Naive B cell (primary cell): ENCODE data around the gene KSR1. TPM values are rescaled to one million over a fixed set of nuclear protein-coding genes. Genes with fewer than 3 reads are reported as not detected.
"Not testable (repeated sequence)": the region's sequence is repeated elsewhere in the genome, so short reads cannot be mapped to it uniquely, and the experiment has no call there.

Experiments
- ATAC-seq, 2 donors: fragments of 150-1000 bp; cut with Tn5 transposase; 2 replicates each; pipeline ENCODE4 v1.10.0; 2021; ENCODE audit warnings: low read depth in 2 of 2, mild to moderate bottlenecking in 2 of 2, moderate library complexity in 2 of 2
- DNase-seq: peaks from one replicate; pipeline ENCODE4 v3.0.0; 2022
- H3K27ac Mint-ChIP-seq, 6 donors: one replicate each; pipeline ENCODE4 v1.8.0; 2020 to 2022; ENCODE audit warnings: mild to moderate bottlenecking in 6 of 6, mixed read lengths in 6 of 6, moderate library complexity in 5 of 6, inconsistent platforms in 2 of 6
- H3K27me3 Mint-ChIP-seq, 3 donors: one replicate each; pipeline ENCODE4 v1.8.0; 2021 to 2022; ENCODE audit warnings: mixed read lengths in 3 of 3, mild to moderate bottlenecking in 1 of 3
- H3K36me3 Mint-ChIP-seq, 2 donors: one replicate each; pipeline ENCODE4 v1.8.0; 2020 to 2022; ENCODE audit warnings: mixed read lengths in 2 of 2, inconsistent platforms in 1 of 2, mild to moderate bottlenecking in 1 of 2
- H3K4me1 Mint-ChIP-seq, 3 donors: one replicate each; pipeline ENCODE4 v1.8.0; 2020 to 2022; ENCODE audit warnings: mixed read lengths in 3 of 3, inconsistent platforms in 1 of 3, mild to moderate bottlenecking in 1 of 3, moderate library complexity in 1 of 3
- H3K4me3 Mint-ChIP-seq, 8 donors: one replicate each; pipeline ENCODE4 v1.8.0; 2020 to 2022; ENCODE audit warnings: mild to moderate bottlenecking in 8 of 8, mixed read lengths in 8 of 8, moderate library complexity in 8 of 8, inconsistent platforms in 2 of 8
- H3K9me3 Mint-ChIP-seq, 7 donors: one replicate each; pipeline ENCODE4 v1.8.0; 2020 to 2022; ENCODE audit warnings: mixed read lengths in 7 of 7, mild to moderate bottlenecking in 5 of 7, inconsistent platforms in 2 of 7, moderate library complexity in 1 of 7
- polyA plus RNA-seq, 6 donors: library from polyadenylated mRNA; unstranded; fragments of 300-500 nt; fragmentation: Illumina TruSeq; gene quantifications; one replicate each; pipeline ENCODE4 v1.2.3, GENCODE V29; 2021; ENCODE audit warnings: low read depth in 6 of 6

KSR1 gene
- polyA plus RNA-seq, 6 donors from 2014 or later, result 0.38 to 4.4 (median 2.3) TPM

- H3K9me3 Mint-ChIP-seq, result no peaks in the 10 kb centered on the region
These were observed 211.6 kb downstream of the KSR1 start for GRCh38 chr17:27667656-27668487.

GRCh38 chr17:27668488-27668823, 212.2 kb downstream of the KSR1 start:
- Mint-ChIP-seq H3K4me1 (no peaks in the 10 kb centered on the region), H3K36me3 (no peaks in the 10 kb centered on the region), H3K27me3 (peaks cover 0 to 22% (median 0%) of the 10 kb centered on the region in 3 donors), H3K9me3 (no peaks in the 10 kb centered on the region), H3K27ac (no peak overlapping the region), H3K4me3 (no peak overlapping the region)
- ATAC-seq, result no peak
- no peak for DNase-seq

More at GRCh38 chr17:27667656-27668487, 211.6 kb downstream of the KSR1 start:
- peaks cover 0 to 22% (median 0%) of the 10 kb centered on the region in 3 donors for H3K27me3 Mint-ChIP-seq
- DNase-seq (no peak), ATAC-seq (no peak)
- H3K36me3 Mint-ChIP-seq, result no peaks in the 10 kb centered on the region
- no peaks in the 10 kb centered on the region for H3K4me1 Mint-ChIP-seq
- no peak overlapping the region for H3K4me3 Mint-ChIP-seq
- H3K27ac Mint-ChIP-seq, result no peak overlapping the region

- ATAC-seq (no peak), DNase-seq (no peak)
- Mint-ChIP-seq H3K9me3 (no peaks in the 10 kb centered on the region), H3K27me3 (peaks cover 0 to 22% (median 0%) of the 10 kb centered on the region in 3 donors), H3K27ac (no peak overlapping the region), H3K36me3 (no peaks in the 10 kb centered on the region), H3K4me3 (no peak overlapping the region), H3K4me1 (no peaks in the 10 kb centered on the region)
These were observed 212.9 kb downstream of the KSR1 start for GRCh38 chr17:27669136-27669535.

- H3K9me3 Mint-ChIP-seq, result no peaks in the 10 kb centered on the region
- no peak overlapping the region for H3K4me3 Mint-ChIP-seq
- ATAC-seq (no peak), DNase-seq (no peak)
- H3K27ac Mint-ChIP-seq, result no peak overlapping the region
- H3K36me3 Mint-ChIP-seq, result no peaks in the 10 kb centered on the region
- no peaks in the 10 kb centered on the region for H3K4me1 Mint-ChIP-seq
- peaks cover 0 to 22% (median 0%) of the 10 kb centered on the region in 3 donors for H3K27me3 Mint-ChIP-seq
These were observed 213.6 kb downstream of the KSR1 start for GRCh38 chr17:27669850-27670249.

GRCh38 chr17:27670791-27671590, 214.7 kb downstream of the KSR1 start:
- Mint-ChIP-seq H3K4me3 (no peak overlapping the region), H3K4me1 (no peaks in the 10 kb centered on the region), H3K27me3 (peaks cover 0 to 22% (median 9%) of the 10 kb centered on the region in 3 donors), H3K27ac (no peak overlapping the region), H3K36me3 (no peaks in the 10 kb centered on the region), H3K9me3 (no peaks in the 10 kb centered on the region)
- DNase-seq (no peak), ATAC-seq (no peak)

- H3K27me3 Mint-ChIP-seq, result peaks cover 0 to 22% (median 14%) of the 10 kb centered on the region in 3 donors
- ATAC-seq (no peak), DNase-seq (no peak)
- no peak overlapping the region for H3K27ac Mint-ChIP-seq
- H3K4me1 Mint-ChIP-seq, result no peaks in the 10 kb centered on the region
- no peaks in the 10 kb centered on the region for H3K9me3 Mint-ChIP-seq
- no peaks in the 10 kb centered on the region for H3K36me3 Mint-ChIP-seq
- H3K4me3 Mint-ChIP-seq, result no peak overlapping the region
These were observed 215.3 kb downstream of the KSR1 start for GRCh38 chr17:27671591-27671910.

- not testable (repeated sequence) for H3K4me3 Mint-ChIP-seq, H3K9me3 Mint-ChIP-seq, H3K4me1 Mint-ChIP-seq, H3K27ac Mint-ChIP-seq, H3K36me3 Mint-ChIP-seq, DNase-seq, ATAC-seq
- H3K27me3 Mint-ChIP-seq, result peaks cover 0 to 22% (median 19%) of the 10 kb centered on the region in 3 donors
These were observed 215.8 kb downstream of the KSR1 start for GRCh38 chr17:27671977-27672480.

- H3K4me1 Mint-ChIP-seq, result no peaks in the 10 kb centered on the region
- DNase-seq (no peak), ATAC-seq (no peak)
- H3K27me3 Mint-ChIP-seq, result peaks cover 5 to 26% (median 15%) of the 10 kb centered on the region in 3 donors
- H3K4me3 Mint-ChIP-seq, result no peak overlapping the region
- H3K9me3 Mint-ChIP-seq, result no peaks in the 10 kb centered on the region
- H3K27ac Mint-ChIP-seq, result no peak overlapping the region
- no peaks in the 10 kb centered on the region for H3K36me3 Mint-ChIP-seq
These were observed 218.1 kb downstream of the KSR1 start for GRCh38 chr17:27674335-27674734.

Other genes with a start within 250 kb of the KSR1 start
- 100 to 1,000 TPM; 188 to 342 (median 263) TPM for gene WSB1, start 162.3 kb upstream of the KSR1 start, polyA plus RNA-seq
- 100 to 1,000 TPM in 2 of 6 donors, 10 to 100 TPM in 4; 70.6 to 109 (median 91.5) TPM for gene LGALS9, start 174.7 kb downstream of the KSR1 start, polyA plus RNA-seq